ENCODE measurements around the gene TMEM239. TPM values are rescaled to one million over a fixed set of nuclear protein-coding genes. Genes with fewer than 3 reads are reported as not detected.

Gene TMEM239
- total and polyA plus RNA-seq, 4 donors, result not detected

- H3K9ac ChIP-seq (ENCODE audit: low read depth in 1 of 2, low read length in 2 of 2), result no peak overlapping the region
- 93% methylated on average over 15 of the region's 15 CpGs for WGBS
- DNase-seq (ENCODE audit: low spot score), result no peak
- TF ChIP-seq FOXA1 (IDR thresholded peaks at IDR 0.05), result no peak
- H3K4me3 ChIP-seq (ENCODE audit: low read depth in 1 of 3, low read length in 3 of 3), result no peak overlapping the region
- H3K36me3 ChIP-seq (ENCODE audit: control insufficient read depth in 4 of 4, insufficient read depth in 3 of 4, low read depth in 1 of 4, low read length in 3 of 4), result peaks cover 0 to 11% (median 4%) of the 10 kb centered on the region in 4 donors
- H3K9me3 ChIP-seq (ENCODE audit: control insufficient read depth in 4 of 4, low read length in 3 of 4), result no peaks in the 10 kb centered on the region
- no peaks in the 10 kb centered on the region for H3K27me3 ChIP-seq (ENCODE audit: control insufficient read depth in 4 of 4, insufficient read depth in 4 of 4, low read length in 3 of 4)
- H3K4me1 ChIP-seq (ENCODE audit: control insufficient read depth in 4 of 4, insufficient read depth in 4 of 4, low read length in 3 of 4), result peaks cover 9 to 16% (median 13%) of the 10 kb centered on the region in 4 donors
- no peak overlapping the region for H3K27ac ChIP-seq (ENCODE audit: low read depth in 1 of 2, low read length in 2 of 2)
Measured at GRCh38 chr20:2838847-2839671, 22.9 kb downstream of the TMEM239 start.

- H3K9me3 ChIP-seq (ENCODE audit: control insufficient read depth in 4 of 4, low read length in 3 of 4), result no peaks in the 10 kb centered on the region
- peak overlapping the region; percentile 39 to 96 for H3K9ac ChIP-seq (ENCODE audit: low read depth in 1 of 2, low read length in 2 of 2)
- peak overlapping the region in 1 of 2 donors; percentile 87 for H3K27ac ChIP-seq (ENCODE audit: low read depth in 1 of 2, low read length in 2 of 2)
- peaks cover 9 to 16% (median 13%) of the 10 kb centered on the region in 4 donors for H3K4me1 ChIP-seq (ENCODE audit: control insufficient read depth in 4 of 4, insufficient read depth in 4 of 4, low read length in 3 of 4)
- WGBS, result 88% methylated on average over 21 of the region's 21 CpGs
- no peak for DNase-seq (ENCODE audit: low spot score)
- no peaks in the 10 kb centered on the region for H3K27me3 ChIP-seq (ENCODE audit: control insufficient read depth in 4 of 4, insufficient read depth in 4 of 4, low read length in 3 of 4)
- peak overlapping the region; percentile 88 to 98 (median 90) for H3K4me3 ChIP-seq (ENCODE audit: low read depth in 1 of 3, low read length in 3 of 3)
- no peak for TF ChIP-seq FOXA1 (IDR thresholded peaks at IDR 0.05)
- no peak for TF ChIP-seq RXRA (IDR thresholded peaks at IDR 0.05)
- no peak for TF ChIP-seq GABPA (IDR thresholded peaks at IDR 0.05 in 1 of 2, conservative IDR thresholded peaks at IDR 0.05 in 1 of 2)
- no peak for TF ChIP-seq NR2F2 (IDR thresholded peaks at IDR 0.05)
- no peak for TF ChIP-seq SP1 (IDR thresholded peaks at IDR 0.05)
- TF ChIP-seq CTCF (IDR thresholded peaks at IDR 0.05; ENCODE audit: low read depth, low read length, missing input control), result no peak
- TF ChIP-seq FOXA2 (IDR thresholded peaks at IDR 0.05), result no peak
- TF ChIP-seq EGR1 (IDR thresholded peaks at IDR 0.05; ENCODE audit: low read depth in 2 of 2), result no peak
- no peak for TF ChIP-seq HNF4A (conservative IDR thresholded peaks at IDR 0.05)
- no peak for TF ChIP-seq HNF4G (IDR thresholded peaks at IDR 0.05)
- no peak for TF ChIP-seq YY1 (IDR thresholded peaks at IDR 0.05)
- TF ChIP-seq ZBTB33 (IDR thresholded peaks at IDR 0.05), result no peak
- TF ChIP-seq MAX (IDR thresholded peaks at IDR 0.05), result no peak
- no peak for TF ChIP-seq ATF3 (IDR thresholded peaks at IDR 0.05)
- no peak for TF ChIP-seq JUND (IDR thresholded peaks at IDR 0.05)
- no peak for TF ChIP-seq TAF1 (conservative IDR thresholded peaks at IDR 0.05)
- TF ChIP-seq REST (IDR thresholded peaks at IDR 0.05), result no peak
- TF ChIP-seq RAD21 (IDR thresholded peaks at IDR 0.05), result no peak
- H3K36me3 ChIP-seq (ENCODE audit: control insufficient read depth in 4 of 4, insufficient read depth in 3 of 4, low read depth in 1 of 4, low read length in 3 of 4), result peaks cover 0 to 11% (median 4%) of the 10 kb centered on the region in 4 donors
Measured at GRCh38 chr20:2839732-2840137, 23.6 kb downstream of the TMEM239 start.

Measured in liver (tissue), 9 donors.